GM12801 (cell line): Measurements from ENCODE around the gene PPRC1.

Experiments used
- CTCF ChIP-seq: IDR thresholded peaks from one replicate; pipeline ENCODE4 v1.5.1; 2011; ENCODE audit warnings: control low read depth; ENCODE audit not compliant: insufficient read length; ENCODE audit errors: extremely low read depth

The PPRC1 gene

GRCh38 chr10:102185811-102186527 is 53.1 kb downstream of the PPRC1 start:
- TF ChIP-seq CTCF: no peak

- TF ChIP-seq CTCF: no peak
Observed at GRCh38 chr10:102188298-102188940, 55.6 kb downstream of the PPRC1 start.

GRCh38 chr10:102191956-102192355 is 59.1 kb downstream of the PPRC1 start:
- no peak for TF ChIP-seq CTCF

- TF ChIP-seq CTCF: no peak
Observed at GRCh38 chr10:102195296-102195870, 62.5 kb downstream of the PPRC1 start.

GRCh38 chr10:102196893-102197292 is 64.1 kb downstream of the PPRC1 start:
- no peak for TF ChIP-seq CTCF

- no peak for TF ChIP-seq CTCF
Observed at GRCh38 chr10:102198027-102198426, 65.2 kb downstream of the PPRC1 start.
